OCI-LY1 (cell line): ENCODE results near the gene RNF11.
A peak's percentile ranks its signal among the peaks of the same experiment; 100 is the strongest.

Experiments
- H2AFZ ChIP-seq: fragments of 200-600 bp; sonication (generic), shearing (Covaris generic); 2 replicates; pipeline ENCODE4 v1.6.0; 2014; ENCODE audit warnings: antibody characterized with exemption, mild to moderate bottlenecking, low read length
- H3F3A ChIP-seq: fragments of 200-600 bp; sonication (generic), shearing (Covaris generic); 2 replicates; pipeline ENCODE4 v1.6.0; 2014; ENCODE audit warnings: mild to moderate bottlenecking, antibody characterized with exemption, low read length, moderate library complexity; ENCODE audit not compliant: insufficient read depth
- H3K27ac ChIP-seq: fragments of 200-600 bp; sonication (generic); 2 replicates; pipeline ENCODE4 v1.5.1; 2014; ENCODE audit warnings: low read length, mixed run types, mild to moderate bottlenecking, low read depth; ENCODE audit not compliant: poor library complexity, severe bottlenecking
- H3K27me3 ChIP-seq: fragments of 200-600 bp; sonication (generic); 2 replicates; pipeline ENCODE4 v1.6.0; 2014; ENCODE audit warnings: antibody characterized with exemption, mild to moderate bottlenecking, low read length, moderate library complexity; ENCODE audit not compliant: insufficient read depth
- H3K36me3 ChIP-seq: fragments of 200-600 bp; sonication (generic); 2 replicates; pipeline ENCODE4 v1.6.1; 2014; ENCODE audit warnings: mild to moderate bottlenecking, antibody characterized with exemption, low read length, moderate library complexity, mixed read lengths; ENCODE audit not compliant: insufficient read depth
- H3K4me1 ChIP-seq: fragments of 200-600 bp; sonication (generic); 2 replicates; pipeline ENCODE4 v1.5.1; 2014; ENCODE audit warnings: mild to moderate bottlenecking, low read length, moderate library complexity; ENCODE audit not compliant: insufficient read depth, severe bottlenecking
- H3K4me2 ChIP-seq: fragments of 200-600 bp; sonication (generic), shearing (Covaris generic); 2 replicates; pipeline ENCODE4 v1.6.1; 2014; ENCODE audit warnings: low read length
- H3K4me3 ChIP-seq: fragments of 200-600 bp; sonication (generic); 2 replicates; pipeline ENCODE4 v1.5.1; 2014; ENCODE audit warnings: low read length, low read depth, mild to moderate bottlenecking, mixed read lengths; ENCODE audit not compliant: poor library complexity, severe bottlenecking
- H3K79me2 ChIP-seq: fragments of 200-600 bp; shearing (Covaris generic); 2 replicates; pipeline ENCODE4 v1.6.1; 2016; ENCODE audit warnings: mixed run types, low read length, mixed read lengths; ENCODE audit not compliant: insufficient read depth
- H3K9ac ChIP-seq: fragments of 200-600 bp; sonication (generic), shearing (Covaris generic); 2 replicates; pipeline ENCODE4 v1.6.1; 2014; ENCODE audit warnings: mild to moderate bottlenecking, low read length, mixed read lengths
- H3K9me2 ChIP-seq: fragments of 200-600 bp; sonication (generic), shearing (Covaris generic); 2 replicates; pipeline ENCODE4 v1.6.1; 2014; ENCODE audit warnings: low read depth, mild to moderate bottlenecking, low read length, mixed read lengths
- H3K9me3 ChIP-seq: fragments of 200-600 bp; shearing (Covaris generic); 2 replicates; pipeline ENCODE4 v1.6.1; 2014; ENCODE audit warnings: low read length, mixed read lengths
- H4K20me1 ChIP-seq: fragments of 200-600 bp; sonication (generic), shearing (Covaris generic); 2 replicates; pipeline ENCODE4 v1.6.0; 2016; ENCODE audit warnings: mild to moderate bottlenecking, low read length; ENCODE audit not compliant: insufficient read depth
- EZH2 ChIP-seq: fragments of 200-600 bp; sonication (generic), shearing (Covaris generic); IDR thresholded peaks from 2 replicates; pipeline ENCODE4 v1.8.0; 2017; ENCODE audit warnings: borderline replicate concordance, mixed run types, mild to moderate bottlenecking, antibody characterized with exemption, low read length, moderate library complexity, mixed read lengths
- TF ChIP-seq, protein P1 (sequence below): fragments of 200-600 bp; sonication (generic), shearing (Covaris generic); IDR thresholded peaks from 2 replicates; pipeline ENCODE4 v1.5.1; 2017; ENCODE audit warnings: mild to moderate bottlenecking, antibody characterized with exemption, low read length, moderate library complexity, mixed read lengths

RNF11 gene

DNA sequence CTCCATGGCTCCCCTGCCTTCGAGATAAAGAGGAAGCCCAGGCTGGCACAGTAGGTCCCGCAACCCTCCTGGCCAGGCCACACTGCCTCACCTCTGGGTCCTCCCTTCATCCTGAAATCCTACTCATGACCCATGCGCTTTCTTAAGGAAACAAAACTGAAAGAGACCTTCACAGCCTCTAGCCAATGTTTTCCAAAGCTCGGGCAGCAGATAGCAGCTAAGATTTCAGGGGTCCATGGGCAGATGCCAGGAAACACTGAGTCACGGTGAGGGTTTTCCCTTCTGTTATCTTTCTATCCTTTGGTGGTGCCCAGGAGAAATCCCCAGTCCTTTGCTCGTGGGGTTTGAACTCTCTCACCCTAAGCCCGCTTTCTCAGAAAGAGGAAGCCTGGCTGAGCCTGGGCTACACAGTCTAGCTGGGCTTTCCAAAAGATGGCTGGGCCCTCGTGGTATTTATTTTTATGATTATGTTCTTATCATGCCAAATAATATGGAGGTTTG lies 67.7 kb downstream of the RNF11 start:
- H3K27me3 ChIP-seq = no peaks in the 10 kb centered on the region; the same call in 1 of the 2 replicates
- H2AFZ ChIP-seq = no peak overlapping the region
- H3K4me3 ChIP-seq = no peak overlapping the region
- no peaks in the 10 kb centered on the region for H3F3A ChIP-seq
- no peaks in the 10 kb centered on the region for H4K20me1 ChIP-seq
- TF ChIP-seq EZH2 = no peak
- TF ChIP-seq, protein P1, sequence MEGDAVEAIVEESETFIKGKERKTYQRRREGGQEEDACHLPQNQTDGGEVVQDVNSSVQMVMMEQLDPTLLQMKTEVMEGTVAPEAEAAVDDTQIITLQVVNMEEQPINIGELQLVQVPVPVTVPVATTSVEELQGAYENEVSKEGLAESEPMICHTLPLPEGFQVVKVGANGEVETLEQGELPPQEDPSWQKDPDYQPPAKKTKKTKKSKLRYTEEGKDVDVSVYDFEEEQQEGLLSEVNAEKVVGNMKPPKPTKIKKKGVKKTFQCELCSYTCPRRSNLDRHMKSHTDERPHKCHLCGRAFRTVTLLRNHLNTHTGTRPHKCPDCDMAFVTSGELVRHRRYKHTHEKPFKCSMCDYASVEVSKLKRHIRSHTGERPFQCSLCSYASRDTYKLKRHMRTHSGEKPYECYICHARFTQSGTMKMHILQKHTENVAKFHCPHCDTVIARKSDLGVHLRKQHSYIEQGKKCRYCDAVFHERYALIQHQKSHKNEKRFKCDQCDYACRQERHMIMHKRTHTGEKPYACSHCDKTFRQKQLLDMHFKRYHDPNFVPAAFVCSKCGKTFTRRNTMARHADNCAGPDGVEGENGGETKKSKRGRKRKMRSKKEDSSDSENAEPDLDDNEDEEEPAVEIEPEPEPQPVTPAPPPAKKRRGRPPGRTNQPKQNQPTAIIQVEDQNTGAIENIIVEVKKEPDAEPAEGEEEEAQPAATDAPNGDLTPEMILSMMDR = no peak
- no peak overlapping the region for H3K27ac ChIP-seq
- 0 out of 2 replicates have a peak overlapping the region, but pooled peaks have one; percentile 1 for H3K4me2 ChIP-seq
- no peaks in the 10 kb centered on the region for H3K9me2 ChIP-seq
- 0 out of 2 replicates have a peak, but pooled peaks cover 2% of the 10 kb centered on the region for H3K9me3 ChIP-seq
- H3K9ac ChIP-seq = no peak overlapping the region
- no peaks in the 10 kb centered on the region for H3K4me1 ChIP-seq
- no peaks in the 10 kb centered on the region for H3K79me2 ChIP-seq
- H3K36me3 ChIP-seq = no peaks in the 10 kb centered on the region

DNA sequence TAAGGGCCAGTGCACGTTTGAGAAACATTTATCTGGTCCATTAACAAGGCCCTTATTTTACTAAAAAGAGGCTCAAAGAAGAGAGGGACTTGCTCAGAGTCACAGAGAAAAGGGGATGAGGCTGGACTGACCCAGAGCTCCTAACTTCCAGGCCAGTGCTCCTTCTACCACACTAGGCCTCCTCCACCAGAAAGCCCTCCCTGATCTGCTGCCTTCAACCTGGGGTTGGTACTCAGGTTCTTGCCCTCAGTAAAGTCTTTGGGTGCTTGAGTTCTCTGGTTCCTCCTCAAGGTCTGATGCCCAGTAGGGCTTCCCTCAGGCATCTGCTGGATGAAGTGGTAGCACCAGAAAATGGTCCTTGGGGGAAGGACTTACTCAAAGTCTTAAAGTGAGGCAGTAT lies 68.3 kb downstream of the RNF11 start:
- Histone ChIP-seq H3K36me3 (no peaks in the 10 kb centered on the region), H4K20me1 (no peaks in the 10 kb centered on the region), H3F3A (no peaks in the 10 kb centered on the region), H2AFZ (no peak overlapping the region), H3K4me3 (no peak overlapping the region), H3K27ac (no peak overlapping the region), H3K27me3 (no peaks in the 10 kb centered on the region), H3K4me1 (no peaks in the 10 kb centered on the region), H3K9me3 (no peaks in the 10 kb centered on the region), H3K9ac (no peak overlapping the region), H3K79me2 (no peaks in the 10 kb centered on the region), H3K4me2 (no peak overlapping the region), H3K9me2 (no peaks in the 10 kb centered on the region)
- TF ChIP-seq EZH2 = no peak
- TF ChIP-seq, protein P1 = no peak

DNA sequence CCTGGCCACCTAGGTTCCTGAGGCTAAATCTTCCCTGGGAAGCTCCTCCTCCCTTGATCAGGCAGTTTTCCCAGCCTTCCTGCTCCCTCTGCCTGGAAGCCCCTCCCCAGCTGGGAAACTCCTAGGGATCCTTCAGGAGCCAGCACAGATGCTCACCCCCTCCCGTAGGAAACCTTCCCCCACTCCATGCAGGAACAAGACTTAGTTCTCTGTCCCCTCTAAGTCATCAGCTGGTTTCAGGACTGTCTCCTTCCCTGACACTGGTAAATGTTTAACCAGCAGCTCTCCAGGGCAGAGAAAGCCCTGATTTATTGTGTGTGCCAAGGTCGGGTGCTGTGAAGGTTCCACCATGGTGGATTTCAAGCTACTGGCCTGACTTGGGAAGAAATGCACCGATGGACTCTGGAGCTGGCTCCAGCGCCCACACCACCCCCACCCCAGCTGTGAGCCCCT lies 69.3 kb downstream of the RNF11 start:
- Histone ChIP-seq H4K20me1 (no peaks in the 10 kb centered on the region), H3K79me2 (no peaks in the 10 kb centered on the region), H3K9me3 (no peaks in the 10 kb centered on the region), H3K4me2 (no peak overlapping the region), H3K27ac (no peak overlapping the region), H2AFZ (no peak overlapping the region), H3F3A (no peaks in the 10 kb centered on the region), H3K27me3 (no peaks in the 10 kb centered on the region), H3K9ac (no peak overlapping the region), H3K36me3 (no peaks in the 10 kb centered on the region), H3K9me2 (no peaks in the 10 kb centered on the region), H3K4me3 (no peak overlapping the region), H3K4me1 (no peaks in the 10 kb centered on the region)
- TF ChIP-seq EZH2 = no peak
- TF ChIP-seq, protein P1 = no peak
